Spleen (tissue), 11 donors: ENCODE results near the gene MAP2K1. TPM values are rescaled to one million over a fixed set of nuclear protein-coding genes. Genes with fewer than 3 reads are reported as not detected.
A peak's percentile ranks its signal among the peaks of the same experiment; 100 is the strongest.
"Not testable (repeated sequence)": the region's sequence is repeated elsewhere in the genome, so short reads cannot be mapped to it uniquely, and the experiment has no call there.

Source experiments
- DNase-seq: peaks from one replicate; pipeline ENCODE4 v3.0.0-alpha.2; 2020
- H3K27ac ChIP-seq, 8 donors: fragments of 200-600 bp; sonication (generic) in 7 of 8; 1 replicate in 4 of 8; 2 replicates in 4 of 8; pipeline versions ENCODE4 v1.5.0 to v1.8.0; 2016 to 2021; ENCODE audit warnings: inconsistent platforms in 4 of 8, mild to moderate bottlenecking in 4 of 8, moderate library complexity in 1 of 8
- H3K27me3 ChIP-seq, 7 donors: fragments of 200-600 bp; sonication (generic) in 6 of 7; replicated peaks in 1 of 7; 1 replicate in 4 of 7; 2 replicates in 3 of 7; pipeline versions ENCODE4 v1.5.0 to v1.8.0; 2016 to 2021; ENCODE audit warnings: inconsistent platforms in 3 of 7, mild to moderate bottlenecking in 1 of 7
- H3K36me3 ChIP-seq, 6 donors: fragments of 200-600 bp; sonication (generic) in 5 of 6; 1 replicate in 4 of 6; 2 replicates in 2 of 6; pipeline versions ENCODE4 v1.5.0 to v1.8.0; 2016 to 2021; ENCODE audit warnings: inconsistent platforms in 2 of 6
- H3K4me1 ChIP-seq, 6 donors: fragments of 200-600 bp; sonication (generic) in 5 of 6; 1 replicate in 3 of 6; 2 replicates in 3 of 6; pipeline versions ENCODE4 v1.5.0 to v1.8.0; 2016 to 2021; ENCODE audit warnings: inconsistent platforms in 3 of 6
- H3K4me3 ChIP-seq, 8 donors: fragments of 200-600 bp; sonication (generic) in 7 of 8; 1 replicate in 4 of 8; 2 replicates in 4 of 8; pipeline versions ENCODE4 v1.5.0 to v1.8.0; 2016 to 2021; ENCODE audit warnings: inconsistent platforms in 4 of 8, mild to moderate bottlenecking in 4 of 8, moderate library complexity in 2 of 8
- H3K9me3 ChIP-seq, 8 donors: fragments of 200-600 bp; sonication (generic) in 7 of 8; 1 replicate in 4 of 8; 2 replicates in 4 of 8; pipeline versions ENCODE4 v1.5.0 to v1.8.0; 2016 to 2021; ENCODE audit warnings: inconsistent platforms in 4 of 8
- CTCF ChIP-seq, 11 experiments: fragments of 200-600 bp in 7 of 11; fragments of 450-650 bp in 4 of 11; sonication (generic) in 4 of 11; IDR thresholded peaks in 8 of 11; conservative IDR thresholded peaks in 3 of 11; 1 replicate in 7 of 11; 2 replicates in 4 of 11; pipeline versions ENCODE4 v1.4.0 to v1.8.0; 2016 to 2021; ENCODE audit warnings: antibody characterized with exemption in 11 of 11, inconsistent platforms in 4 of 11, mild to moderate bottlenecking in 1 of 11
- POLR2A ChIP-seq, 3 donors: fragments of 450-650 bp; IDR thresholded peaks; one replicate each; pipeline ENCODE4 v1.5.1; 2017; ENCODE audit warnings: antibody characterized with exemption in 3 of 3, mild to moderate bottlenecking in 1 of 3
- POLR2AphosphoS5 ChIP-seq, 3 donors: sonication (generic); formaldehyde crosslinking; IDR thresholded peaks; one replicate each; pipeline ENCODE4 v1.5.1; 2017; ENCODE audit warnings: antibody characterized with exemption in 3 of 3
- WGBS, 5 donors: extraction: QIAGEN DNeasy Blood & Tissue Kit in 3 of 5; methylation state at CpG; one replicate each; pipeline versions ENCODE4 v1.1.5 to v1.1.7; 2013 to 2018; 5-methylcytosine and 5-hydroxymethylcytosine counted together
- intact Hi-C: fragments of 100-400 bp; cut with DNase I; formaldehyde crosslinking; loops from one replicate; pipeline ENCODE4 v1.15.0; 2023; ENCODE audit warnings: low total_unique reads
- polyA plus RNA-seq, 3 donors: library from polyadenylated mRNA; stranded (reverse); fragments of 200-250 nt; gene quantifications; one replicate each; pipeline ENCODE4 v1.2.1, GENCODE V29; 2013
- total RNA-seq, 7 donors: library from RNA; depleted of rRNA in 3 of 7; stranded (reverse); fragments of >200 nt in 3 of 7; fragmentation: NEBNext Ultra II Directional in 4 of 7; extraction: Animal tissue kit (Norgen Biotek cat#: 25700) in 4 of 7; gene quantifications; one replicate each; pipeline versions ENCODE4 v1.1.0 to v1.2.1, GENCODE V29; 2016 to 2021
- donor health status: healthy with polysubstance abuse.
- donor health status: DM: no; HTN: no; CAD: no; lungs with moderate emphysema.
- donor health status: DM: no; HTN: no; CAD: no.
- donor health status: Bipolar disorder and iron deficiency.
- donor health status: healthy.
- donor health status: DM: no; HTN: no; CAD: no.
- donor health status: DM: yes; HTN: yes; CAD: no.

Gene MAP2K1
- total and polyA plus RNA-seq, 10 donors: 20.2 to 56.9 (median 40.7) TPM

DNA sequence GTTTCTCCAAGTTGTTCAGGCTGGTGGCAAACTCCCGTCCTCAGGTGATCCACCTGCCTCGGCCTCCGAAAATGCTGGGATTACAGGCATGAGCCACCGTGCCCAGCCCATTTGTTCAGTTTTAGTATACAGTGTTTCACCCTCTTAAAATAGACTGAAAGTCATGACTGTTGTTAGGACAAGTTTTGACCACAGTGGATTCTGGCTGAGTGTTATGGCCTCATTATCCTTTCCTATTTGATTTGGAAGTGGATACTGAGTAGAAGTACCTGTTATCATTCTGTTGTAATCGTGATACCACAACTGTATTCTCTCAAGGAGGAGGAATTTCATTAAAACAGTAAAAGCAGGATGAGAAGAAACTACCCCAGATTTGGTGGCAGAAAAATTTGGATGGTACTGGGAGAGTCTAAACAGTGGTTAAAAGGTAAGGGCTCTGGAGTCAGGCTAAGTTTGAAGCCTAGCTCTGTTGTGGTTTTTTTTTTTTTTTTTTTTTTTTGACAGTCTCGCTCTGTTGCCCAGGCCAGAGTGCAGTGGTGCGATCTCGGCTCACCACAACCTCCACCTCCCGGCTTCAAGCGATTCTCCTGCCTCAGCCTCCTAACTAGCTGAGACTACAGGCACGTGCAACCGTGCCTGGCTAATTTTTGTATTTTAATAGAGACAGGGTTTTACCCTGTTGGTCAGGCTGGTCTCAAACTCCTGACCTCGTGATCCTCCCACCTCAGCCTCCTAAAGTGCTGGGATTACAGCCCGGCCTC is 2.6 kb downstream of the MAP2K1 start:
- no peaks in the 10 kb centered on the region for H3K9me3 ChIP-seq
- WGBS, 5 donors: 67 to 81% (median 73%) methylated on average over 14 of the region's 14 CpGs
- H3K36me3 ChIP-seq: no peaks in the 10 kb centered on the region
- no peak for DNase-seq
- no peaks in the 10 kb centered on the region for H3K27me3 ChIP-seq
- no peak for TF ChIP-seq POLR2A (IDR thresholded peaks at IDR 0.05)
- TF ChIP-seq CTCF (IDR thresholded peaks at IDR 0.05 in 8 of 11, conservative IDR thresholded peaks at IDR 0.05 in 3 of 11): no peak
- TF ChIP-seq POLR2AphosphoS5 (IDR thresholded peaks at IDR 0.05): peak in 1 of 3 donors; percentile 40
- H3K4me3 ChIP-seq: peak overlapping the region in 2 of 8 donors; percentile 96 to 97
- H3K27ac ChIP-seq: peak overlapping the region in 4 of 8 donors; percentile 37 to 79 (median 70)
- intact Hi-C loops: loop anchor here (5.0 kb wide), 1 partner anchor 113 kb away; the partner anchor contains the start of gene RPL4
- H3K4me1 ChIP-seq: peaks cover 38 to 89% (median 70%) of the 10 kb centered on the region in 6 donors

DNA sequence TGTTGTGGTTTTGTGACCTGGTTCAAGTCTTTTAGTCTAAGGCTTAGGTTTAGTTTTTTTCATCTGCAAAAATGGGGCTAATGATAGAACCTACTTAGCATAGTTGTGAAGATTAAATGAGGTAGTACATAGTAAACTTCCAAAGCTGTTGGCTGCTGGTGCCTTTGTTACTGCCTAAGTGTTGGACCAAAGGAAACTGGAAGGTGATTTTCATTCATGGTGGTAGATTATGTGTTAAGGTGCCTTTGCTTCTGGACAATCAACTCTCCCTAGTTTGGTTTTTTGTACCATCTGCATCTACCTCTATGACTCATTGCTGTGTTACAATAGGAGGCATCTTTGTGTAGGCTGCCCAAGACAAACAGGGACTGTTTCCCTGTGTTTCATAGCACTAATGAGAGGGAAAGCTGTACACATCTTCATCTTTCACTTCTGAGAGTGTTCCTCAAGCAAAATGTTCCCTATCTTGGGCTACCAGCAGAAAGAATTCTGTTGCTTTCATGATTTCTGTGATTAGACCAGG is 3.2 kb downstream of the MAP2K1 start:
- no peak for TF ChIP-seq POLR2AphosphoS5 (IDR thresholded peaks at IDR 0.05)
- no peak for TF ChIP-seq CTCF (IDR thresholded peaks at IDR 0.05 in 8 of 11, conservative IDR thresholded peaks at IDR 0.05 in 3 of 11)
- no peak for TF ChIP-seq POLR2A (IDR thresholded peaks at IDR 0.05)
- Histone ChIP-seq H3K36me3 (no peaks in the 10 kb centered on the region), H3K4me3 (peak overlapping the region in 1 of 8 donors; percentile 30), H3K9me3 (no peaks in the 10 kb centered on the region), H3K4me1 (peaks cover 38 to 93% (median 73%) of the 10 kb centered on the region in 6 donors), H3K27ac (peak overlapping the region in 4 of 8 donors; percentile 37 to 79 (median 70)), H3K27me3 (no peaks in the 10 kb centered on the region)
- intact Hi-C loops: loop anchor here (5.0 kb wide), 1 partner anchor 112 kb away; the partner anchor contains the start of gene RPL4
- DNase-seq: no peak

- DNase-seq: no peak
- no peaks in the 10 kb centered on the region for H3K27me3 ChIP-seq
- peaks cover 0 to 3% (median 0%) of the 10 kb centered on the region in 6 donors for H3K36me3 ChIP-seq
- TF ChIP-seq POLR2AphosphoS5 (IDR thresholded peaks at IDR 0.05) (peak in 1 of 3 donors; percentile 92), POLR2A (IDR thresholded peaks at IDR 0.05) (no peak)
- H3K4me3 ChIP-seq: peak overlapping the region in 1 of 8 donors; percentile 30
- WGBS, 5 donors: 2 to 22% (median 13%) methylated on average over 1 of the region's 1 CpG
- peak overlapping the region in 6 of 8 donors; percentile 20 to 79 (median 52) for H3K27ac ChIP-seq
- peaks cover 38 to 93% (median 71%) of the 10 kb centered on the region in 6 donors for H3K4me1 ChIP-seq
- intact Hi-C loops: no loop called here
- no peaks in the 10 kb centered on the region for H3K9me3 ChIP-seq
These were observed 4.0 kb downstream of the MAP2K1 start for GRCh38 chr15:66390678-66391077.

GRCh38 chr15:66393037-66393436 is 6.3 kb downstream of the MAP2K1 start:
- DNase-seq, H3K27me3 ChIP-seq, H3K9me3 ChIP-seq, H3K4me3 ChIP-seq, intact Hi-C loops: not testable (repeated sequence)
- Histone ChIP-seq H3K4me1 (peaks cover 30 to 90% (median 58%) of the 10 kb centered on the region in 6 donors), H3K27ac (peak overlapping the region in 1 of 8 donors; percentile 28), H3K36me3 (peaks cover 0 to 23% (median 0%) of the 10 kb centered on the region in 6 donors)
- 44 to 93% (median 72%) methylated on average over 1 of the region's 1 CpG for WGBS, 5 donors

GRCh38 chr15:66394472-66394871 is 7.8 kb downstream of the MAP2K1 start:
- H3K9me3 ChIP-seq: no peaks in the 10 kb centered on the region
- peaks cover 18 to 90% (median 44%) of the 10 kb centered on the region in 6 donors for H3K4me1 ChIP-seq
- no peaks in the 10 kb centered on the region for H3K27me3 ChIP-seq
- no peak for DNase-seq
- intact Hi-C loops: no loop called here
- H3K4me3 ChIP-seq: no peak overlapping the region
- TF ChIP-seq CTCF (IDR thresholded peaks at IDR 0.05 in 8 of 11, conservative IDR thresholded peaks at IDR 0.05 in 3 of 11): no peak
- no peak for TF ChIP-seq POLR2A (IDR thresholded peaks at IDR 0.05)
- TF ChIP-seq POLR2AphosphoS5 (IDR thresholded peaks at IDR 0.05): no peak
- 83 to 100% (median 91%) methylated on average over 1 of the region's 1 CpG for WGBS, 5 donors
- H3K36me3 ChIP-seq: peaks cover 0 to 37% (median 0%) of the 10 kb centered on the region in 6 donors
- no peak overlapping the region for H3K27ac ChIP-seq
